Type B pancreatic cell (in vitro differentiated cells): Measurements from ENCODE around the gene SLC30A3. TPM values are rescaled to one million over a fixed set of nuclear protein-coding genes. Genes with fewer than 3 reads are reported as not detected.

Experiments used
- DNase-seq: peaks from one replicate; pipeline ENCODE4 v3.0.0; 2021; ENCODE audit warnings: mixed read lengths; ENCODE audit not compliant: unreplicated experiment; ENCODE audit errors: extremely low spot score
- H3K27ac Mint-ChIP-seq: 2 replicates; pipeline ENCODE4 v1.8.0; 2021; ENCODE audit warnings: mild to moderate bottlenecking, mixed read lengths
- H3K27me3 Mint-ChIP-seq: 2 replicates; pipeline ENCODE4 v1.8.0; 2021; ENCODE audit warnings: mixed read lengths
- H3K36me3 Mint-ChIP-seq: 2 replicates; pipeline ENCODE4 v1.8.0; 2021; ENCODE audit warnings: mixed read lengths
- H3K4me1 Mint-ChIP-seq: one replicate; pipeline ENCODE4 v1.8.0; 2021; ENCODE audit warnings: mixed read lengths; ENCODE audit not compliant: unreplicated experiment
- H3K4me3 Mint-ChIP-seq: 2 replicates; pipeline ENCODE4 v1.8.0; 2021; ENCODE audit warnings: mild to moderate bottlenecking, mixed read lengths
- H3K9me3 Mint-ChIP-seq: 2 replicates; pipeline ENCODE4 v1.8.0; 2021; ENCODE audit warnings: mixed read lengths
- total RNA-seq: library from RNA; stranded (reverse); gene quantifications from 2 replicates; pipeline ENCODE4 v1.2.1, GENCODE V29; 2021; ENCODE audit warnings: low replicate concordance
- TF ChIP-seq, protein P1 (sequence below): fragments of 200-600 bp; sonication (generic); conservative IDR thresholded peaks from 2 replicates; pipeline ENCODE4 v1.5.0; 2021; ENCODE audit warnings: antibody characterized with exemption, mild to moderate bottlenecking

Gene SLC30A3
- total RNA-seq, 1 donor from 2014 or later: 0.53 TPM

GRCh38 chr2:27243391-27244130 is 19.3 kb downstream of the SLC30A3 start:
- no peak for DNase-seq
- Mint-ChIP-seq H3K4me3 (no peak overlapping the region), H3K27ac (no peak overlapping the region), H3K9me3 (no peaks in the 10 kb centered on the region), H3K36me3 (peaks cover 9% of the 10 kb centered on the region), H3K27me3 (peaks cover 12% of the 10 kb centered on the region), H3K4me1 (no peaks in the 10 kb centered on the region)
- TF ChIP-seq, protein P1, sequence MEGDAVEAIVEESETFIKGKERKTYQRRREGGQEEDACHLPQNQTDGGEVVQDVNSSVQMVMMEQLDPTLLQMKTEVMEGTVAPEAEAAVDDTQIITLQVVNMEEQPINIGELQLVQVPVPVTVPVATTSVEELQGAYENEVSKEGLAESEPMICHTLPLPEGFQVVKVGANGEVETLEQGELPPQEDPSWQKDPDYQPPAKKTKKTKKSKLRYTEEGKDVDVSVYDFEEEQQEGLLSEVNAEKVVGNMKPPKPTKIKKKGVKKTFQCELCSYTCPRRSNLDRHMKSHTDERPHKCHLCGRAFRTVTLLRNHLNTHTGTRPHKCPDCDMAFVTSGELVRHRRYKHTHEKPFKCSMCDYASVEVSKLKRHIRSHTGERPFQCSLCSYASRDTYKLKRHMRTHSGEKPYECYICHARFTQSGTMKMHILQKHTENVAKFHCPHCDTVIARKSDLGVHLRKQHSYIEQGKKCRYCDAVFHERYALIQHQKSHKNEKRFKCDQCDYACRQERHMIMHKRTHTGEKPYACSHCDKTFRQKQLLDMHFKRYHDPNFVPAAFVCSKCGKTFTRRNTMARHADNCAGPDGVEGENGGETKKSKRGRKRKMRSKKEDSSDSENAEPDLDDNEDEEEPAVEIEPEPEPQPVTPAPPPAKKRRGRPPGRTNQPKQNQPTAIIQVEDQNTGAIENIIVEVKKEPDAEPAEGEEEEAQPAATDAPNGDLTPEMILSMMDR: no peak

DNA sequence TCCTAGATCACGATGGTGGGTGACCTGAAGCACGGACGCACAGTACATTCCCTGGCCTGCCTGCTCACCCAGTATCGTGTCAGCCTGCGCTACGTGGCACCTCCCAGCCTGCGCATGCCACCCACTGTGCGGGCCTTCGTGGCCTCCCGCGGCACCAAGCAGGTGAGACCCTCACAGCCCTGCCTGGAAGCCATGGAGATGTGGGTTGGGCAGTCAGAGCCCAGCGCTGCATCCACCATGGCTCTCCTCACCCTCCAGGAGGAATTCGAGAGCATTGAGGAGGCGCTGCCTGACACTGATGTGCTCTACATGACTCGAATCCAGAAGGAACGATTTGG is 20.3 kb downstream of the SLC30A3 start:
- Mint-ChIP-seq H3K36me3 (peaks cover 10% of the 10 kb centered on the region), H3K4me3 (no peak overlapping the region), H3K9me3 (no peaks in the 10 kb centered on the region), H3K27me3 (peaks cover 2% of the 10 kb centered on the region), H3K27ac (no peak overlapping the region), H3K4me1 (no peaks in the 10 kb centered on the region)
- TF ChIP-seq, protein P1: no peak
- no peak for DNase-seq

DNA sequence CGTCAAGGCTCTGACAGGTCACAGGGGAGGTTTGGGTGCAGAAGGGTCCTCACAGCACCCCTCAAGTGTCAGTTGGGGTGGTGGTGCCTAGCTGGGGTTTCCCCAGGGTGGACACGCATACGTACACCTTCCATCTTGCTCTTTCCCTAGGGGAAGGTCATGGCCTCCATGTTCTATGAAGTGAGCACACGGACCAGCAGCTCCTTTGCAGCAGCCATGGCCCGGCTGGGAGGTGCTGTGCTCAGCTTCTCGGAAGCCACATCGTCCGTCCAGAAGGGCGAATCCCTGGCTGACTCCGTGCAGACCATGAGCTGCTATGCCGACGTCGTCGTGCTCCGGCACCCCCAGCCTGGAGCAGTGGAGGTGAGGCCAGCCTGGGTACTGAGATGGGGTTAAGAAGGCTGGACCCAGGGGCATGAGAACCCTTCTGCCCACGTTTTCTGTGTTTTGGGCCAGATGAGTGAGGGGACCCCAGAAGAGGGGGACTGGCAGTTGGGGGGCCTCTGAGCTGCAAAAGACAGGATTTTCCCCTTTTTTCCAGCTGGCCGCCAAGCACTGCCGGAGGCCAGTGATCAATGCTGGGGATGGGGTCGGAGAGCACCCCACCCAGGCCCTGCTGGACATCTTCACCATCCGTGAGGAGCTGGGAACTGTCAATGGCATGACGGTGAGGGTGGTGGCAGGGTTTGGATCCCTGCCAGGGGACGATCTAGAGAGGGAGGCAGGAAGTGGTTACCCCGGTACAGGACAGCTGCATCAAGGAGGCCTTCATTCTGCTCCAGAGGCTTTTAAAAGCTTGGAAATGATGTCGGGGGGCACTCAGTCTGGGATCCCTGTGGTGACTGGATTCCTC is 20.9 kb downstream of the SLC30A3 start:
- no peaks in the 10 kb centered on the region for H3K4me1 Mint-ChIP-seq
- TF ChIP-seq, protein P1: no peak
- no peak overlapping the region for H3K27ac Mint-ChIP-seq
- no peak for DNase-seq
- no peak overlapping the region for H3K4me3 Mint-ChIP-seq
- no peaks in the 10 kb centered on the region for H3K27me3 Mint-ChIP-seq
- H3K36me3 Mint-ChIP-seq: peaks cover 10% of the 10 kb centered on the region
- no peaks in the 10 kb centered on the region for H3K9me3 Mint-ChIP-seq

- no peaks in the 10 kb centered on the region for H3K4me1 Mint-ChIP-seq
- H3K4me3 Mint-ChIP-seq: no peak overlapping the region
- H3K27me3 Mint-ChIP-seq: no peaks in the 10 kb centered on the region
- TF ChIP-seq, protein P1: no peak
- no peak overlapping the region for H3K27ac Mint-ChIP-seq
- H3K36me3 Mint-ChIP-seq: peaks cover 14% of the 10 kb centered on the region
- no peaks in the 10 kb centered on the region for H3K9me3 Mint-ChIP-seq
- no peak for DNase-seq
Observed at GRCh38 chr2:27240406-27240805, 22.4 kb downstream of the SLC30A3 start.

DNA sequence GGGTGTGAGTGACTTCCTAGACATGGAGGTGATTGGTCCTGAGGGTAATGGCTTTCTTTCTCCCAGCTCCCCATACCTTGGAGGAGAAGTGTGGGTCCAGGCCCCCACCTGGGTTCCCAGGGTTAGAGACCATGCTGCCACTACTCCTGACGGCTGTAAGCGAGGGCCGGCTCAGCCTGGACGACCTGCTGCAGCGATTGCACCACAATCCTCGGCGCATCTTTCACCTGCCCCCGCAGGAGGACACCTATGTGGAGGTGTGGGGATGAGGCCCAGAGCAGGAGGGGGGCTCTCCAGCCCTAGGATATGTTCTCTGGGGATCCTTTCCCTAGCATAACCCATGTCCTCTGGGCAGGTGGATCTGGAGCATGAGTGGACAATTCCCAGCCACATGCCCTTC is 23.9 kb downstream of the SLC30A3 start:
- no peaks in the 10 kb centered on the region for H3K9me3 Mint-ChIP-seq
- DNase-seq: no peak
- TF ChIP-seq, protein P1: no peak
- H3K27ac Mint-ChIP-seq: no peak overlapping the region
- H3K36me3 Mint-ChIP-seq: peaks cover 17% of the 10 kb centered on the region
- H3K27me3 Mint-ChIP-seq: no peaks in the 10 kb centered on the region
- H3K4me1 Mint-ChIP-seq: no peaks in the 10 kb centered on the region
- no peak overlapping the region for H3K4me3 Mint-ChIP-seq
